ENCODE data around the gene MYBPHL. TPM values are rescaled to one million over a fixed set of nuclear protein-coding genes. Genes with fewer than 3 reads are reported as not detected.

Gene MYBPHL
- polyA plus RNA-seq, 4 donors: 0.16 to 24.1 TPM; not detected in 2

- 78 to 87% (median 82%) methylated on average over 7 of the region's 7 CpGs for WGBS, 3 donors
- Histone ChIP-seq H3K9me3 (ENCODE audit: control insufficient read depth in 2 of 2, insufficient read depth in 1 of 2, low read depth in 1 of 2, low read length in 1 of 2) (peaks cover 0 to 12% of the 10 kb centered on the region in 2 donors), H3K36me3 (ENCODE audit: control insufficient read depth in 3 of 3, insufficient read depth in 2 of 3, low read depth in 1 of 3, low read length in 3 of 3) (peaks cover 0 to 57% (median 0%) of the 10 kb centered on the region in 3 donors), H3K27ac (ENCODE audit: low read depth in 1 of 3, low read length in 2 of 3) (no peak overlapping the region), H3K4me3 (ENCODE audit: low read depth in 1 of 3, low read length in 3 of 3) (no peak overlapping the region), H3K27me3 (ENCODE audit: control insufficient read depth in 3 of 3, insufficient read depth in 3 of 3, low read length in 3 of 3) (no peaks in the 10 kb centered on the region), H3K4me1 (ENCODE audit: control insufficient read depth in 3 of 3, insufficient read depth in 2 of 3, low read depth in 1 of 3, low read length in 2 of 3) (peaks cover 0 to 26% (median 0%) of the 10 kb centered on the region in 3 donors)
- DNase-seq: no peak
- no peak for FAIRE-seq
Measured at GRCh38 chr1:109256085-109256484, 50.7 kb downstream of the MYBPHL start.

GRCh38 chr1:109255678-109256077 lies 51.1 kb downstream of the MYBPHL start:
- Histone ChIP-seq H3K27ac (ENCODE audit: low read depth in 1 of 3, low read length in 2 of 3) (no peak overlapping the region), H3K4me1 (ENCODE audit: control insufficient read depth in 3 of 3, insufficient read depth in 2 of 3, low read depth in 1 of 3, low read length in 2 of 3) (peaks cover 0 to 26% (median 0%) of the 10 kb centered on the region in 3 donors), H3K9me3 (ENCODE audit: control insufficient read depth in 2 of 2, insufficient read depth in 1 of 2, low read depth in 1 of 2, low read length in 1 of 2) (peaks cover 0 to 15% of the 10 kb centered on the region in 2 donors), H3K36me3 (ENCODE audit: control insufficient read depth in 3 of 3, insufficient read depth in 2 of 3, low read depth in 1 of 3, low read length in 3 of 3) (peaks cover 0 to 57% (median 0%) of the 10 kb centered on the region in 3 donors), H3K27me3 (ENCODE audit: control insufficient read depth in 3 of 3, insufficient read depth in 3 of 3, low read length in 3 of 3) (no peaks in the 10 kb centered on the region), H3K4me3 (ENCODE audit: low read depth in 1 of 3, low read length in 3 of 3) (no peak overlapping the region)
- WGBS, 3 donors: 80 to 89% (median 80%) methylated on average over 5 of the region's 5 CpGs
- FAIRE-seq (no peak), DNase-seq (no peak)

GRCh38 chr1:109255097-109255651 lies 51.6 kb downstream of the MYBPHL start:
- H3K36me3 ChIP-seq (ENCODE audit: control insufficient read depth in 3 of 3, insufficient read depth in 2 of 3, low read depth in 1 of 3, low read length in 3 of 3): peaks cover 0 to 55% (median 0%) of the 10 kb centered on the region in 3 donors
- no peak overlapping the region for H3K27ac ChIP-seq (ENCODE audit: low read depth in 1 of 3, low read length in 2 of 3)
- H3K9me3 ChIP-seq (ENCODE audit: control insufficient read depth in 2 of 2, insufficient read depth in 1 of 2, low read depth in 1 of 2, low read length in 1 of 2): peaks cover 0 to 15% of the 10 kb centered on the region in 2 donors
- H3K4me3 ChIP-seq (ENCODE audit: low read depth in 1 of 3, low read length in 3 of 3): no peak overlapping the region
- no peaks in the 10 kb centered on the region for H3K27me3 ChIP-seq (ENCODE audit: control insufficient read depth in 3 of 3, insufficient read depth in 3 of 3, low read length in 3 of 3)
- DNase-seq (no peak), FAIRE-seq (no peak)
- 48 to 62% (median 61%) methylated on average over 14 to 15 of the region's 15 CpGs for WGBS, 3 donors
- peaks cover 0 to 29% (median 1%) of the 10 kb centered on the region in 3 donors for H3K4me1 ChIP-seq (ENCODE audit: control insufficient read depth in 3 of 3, insufficient read depth in 2 of 3, low read depth in 1 of 3, low read length in 2 of 3)

GRCh38 chr1:109254621-109255096 lies 52.2 kb downstream of the MYBPHL start:
- Histone ChIP-seq H3K4me3 (ENCODE audit: low read depth in 1 of 3, low read length in 3 of 3) (no peak overlapping the region), H3K4me1 (ENCODE audit: control insufficient read depth in 3 of 3, insufficient read depth in 2 of 3, low read depth in 1 of 3, low read length in 2 of 3) (peaks cover 0 to 31% (median 2%) of the 10 kb centered on the region in 3 donors), H3K27ac (ENCODE audit: low read depth in 1 of 3, low read length in 2 of 3) (peak overlapping the region in 1 of 3 donors; percentile 55), H3K9me3 (ENCODE audit: control insufficient read depth in 2 of 2, insufficient read depth in 1 of 2, low read depth in 1 of 2, low read length in 1 of 2) (peaks cover 0 to 15% of the 10 kb centered on the region in 2 donors), H3K27me3 (ENCODE audit: control insufficient read depth in 3 of 3, insufficient read depth in 3 of 3, low read length in 3 of 3) (no peaks in the 10 kb centered on the region), H3K36me3 (ENCODE audit: control insufficient read depth in 3 of 3, insufficient read depth in 2 of 3, low read depth in 1 of 3, low read length in 3 of 3) (peaks cover 0 to 53% (median 0%) of the 10 kb centered on the region in 3 donors)
- FAIRE-seq: no peak
- no peak for DNase-seq
- WGBS, 3 donors: 61 to 79% (median 79%) methylated on average over 7 of the region's 7 CpGs

GRCh38 chr1:109253803-109254620 lies 52.8 kb downstream of the MYBPHL start:
- Histone ChIP-seq H3K27me3 (ENCODE audit: control insufficient read depth in 3 of 3, insufficient read depth in 3 of 3, low read length in 3 of 3) (no peaks in the 10 kb centered on the region), H3K4me3 (ENCODE audit: low read depth in 1 of 3, low read length in 3 of 3) (no peak overlapping the region), H3K9me3 (ENCODE audit: control insufficient read depth in 2 of 2, insufficient read depth in 1 of 2, low read depth in 1 of 2, low read length in 1 of 2) (peaks cover 0 to 15% of the 10 kb centered on the region in 2 donors), H3K27ac (ENCODE audit: low read depth in 1 of 3, low read length in 2 of 3) (peak overlapping the region in 2 of 3 donors; percentile 55 to 61), H3K36me3 (ENCODE audit: control insufficient read depth in 3 of 3, insufficient read depth in 2 of 3, low read depth in 1 of 3, low read length in 3 of 3) (peaks cover 0 to 47% (median 0%) of the 10 kb centered on the region in 3 donors), H3K4me1 (ENCODE audit: control insufficient read depth in 3 of 3, insufficient read depth in 2 of 3, low read depth in 1 of 3, low read length in 2 of 3) (peaks cover 0 to 34% (median 2%) of the 10 kb centered on the region in 3 donors)
- FAIRE-seq (no peak), DNase-seq (no peak)
- WGBS, 3 donors: 37 to 50% (median 41%) methylated on average over 9 of the region's 9 CpGs

- DNase-seq (no peak), FAIRE-seq (no peak)
- H3K36me3 ChIP-seq (ENCODE audit: control insufficient read depth in 3 of 3, insufficient read depth in 2 of 3, low read depth in 1 of 3, low read length in 3 of 3): peaks cover 0 to 38% (median 0%) of the 10 kb centered on the region in 3 donors
- H3K4me1 ChIP-seq (ENCODE audit: control insufficient read depth in 3 of 3, insufficient read depth in 2 of 3, low read depth in 1 of 3, low read length in 2 of 3): peaks cover 0 to 37% (median 2%) of the 10 kb centered on the region in 3 donors
- peak overlapping the region in 2 of 3 donors; percentile 55 to 61 for H3K27ac ChIP-seq (ENCODE audit: low read depth in 1 of 3, low read length in 2 of 3)
- no peak overlapping the region for H3K4me3 ChIP-seq (ENCODE audit: low read depth in 1 of 3, low read length in 3 of 3)
- peaks cover 0 to 15% of the 10 kb centered on the region in 2 donors for H3K9me3 ChIP-seq (ENCODE audit: control insufficient read depth in 2 of 2, insufficient read depth in 1 of 2, low read depth in 1 of 2, low read length in 1 of 2)
- WGBS, 3 donors: 81 to 85% (median 81%) methylated on average over 33 of the region's 33 CpGs
- no peaks in the 10 kb centered on the region for H3K27me3 ChIP-seq (ENCODE audit: control insufficient read depth in 3 of 3, insufficient read depth in 3 of 3, low read length in 3 of 3)
Measured at GRCh38 chr1:109252893-109253802, 53.7 kb downstream of the MYBPHL start.

- Histone ChIP-seq H3K4me3 (ENCODE audit: low read depth in 1 of 3, low read length in 3 of 3) (no peak overlapping the region), H3K4me1 (ENCODE audit: control insufficient read depth in 3 of 3, insufficient read depth in 2 of 3, low read depth in 1 of 3, low read length in 2 of 3) (peaks cover 0 to 37% (median 2%) of the 10 kb centered on the region in 3 donors), H3K9me3 (ENCODE audit: control insufficient read depth in 2 of 2, insufficient read depth in 1 of 2, low read depth in 1 of 2, low read length in 1 of 2) (peaks cover 0 to 15% of the 10 kb centered on the region in 2 donors), H3K36me3 (ENCODE audit: control insufficient read depth in 3 of 3, insufficient read depth in 2 of 3, low read depth in 1 of 3, low read length in 3 of 3) (peaks cover 0 to 31% (median 0%) of the 10 kb centered on the region in 3 donors), H3K27me3 (ENCODE audit: control insufficient read depth in 3 of 3, insufficient read depth in 3 of 3, low read length in 3 of 3) (no peaks in the 10 kb centered on the region), H3K27ac (ENCODE audit: low read depth in 1 of 3, low read length in 2 of 3) (no peak overlapping the region)
- DNase-seq (no peak), FAIRE-seq (no peak)
- WGBS, 3 donors: 95 to 97% (median 96%) methylated on average over 31 of the region's 31 CpGs
Measured at GRCh38 chr1:109252167-109252892, 54.5 kb downstream of the MYBPHL start.

Data from small intestine (tissue), 7 donors.